GM12878 (cell line): ENCODE data around the gene ITGA5. TPM values are rescaled to one million over a fixed set of nuclear protein-coding genes. Genes with fewer than 3 reads are reported as not detected.

Experiments
- ATAC-seq: fragments of 200-7000 bp; cut with Tn5 transposase; 3 replicates; pipeline ENCODE4 v1.9.1; 2020; ENCODE audit warnings: mild to moderate bottlenecking, moderate library complexity
- BruUV-seq: library from RNA; stranded (reverse); fragments of 400-500 nt; replicated peaks from 2 replicates; lab custom pipeline; 2021; lab: Mats Ljungman, UMichigan
- CTCF ChIA-PET: fragments of 300-600 bp; sonication (Branson Sonifier 250); formaldehyde crosslinking; extraction: SDS; loops from one replicate; lab custom pipeline; 2021; ENCODE audit warnings: inconsistent platforms; lab: Yijun Ruan, JAX
- POLR2A ChIA-PET: fragments of 350-600 bp; formaldehyde crosslinking; extraction: SDS; loops from one replicate; lab custom pipeline; 2021; ENCODE audit warnings: inconsistent platforms; lab: Charles Lee
- RAD21 ChIA-PET: fragments of 300-600 bp; sonication (Branson Sonifier 250); formaldehyde crosslinking; loops from one replicate; lab custom pipeline; 2023; ENCODE audit warnings: antibody characterized with exemption; ENCODE audit not compliant: unreplicated experiment; lab: Charles Lee
- SMC1A ChIA-PET: fragments of 300-600 bp; sonication (Branson Sonifier 250); formaldehyde crosslinking; loops from one replicate; lab custom pipeline; 2023; ENCODE audit not compliant: unreplicated experiment, uncharacterized antibody; lab: Charles Lee
- DNase-seq: peaks from one replicate; pipeline ENCODE4 v3.0.0-alpha.2; 2011; ENCODE audit warnings: low read depth, low spot score
- FAIRE-seq: peaks from 3 replicates; lab custom pipeline; 2011; peaks lifted over from hg19 to GRCh38; lab: Jason Lieb, UNC
- H2AFZ ChIP-seq: 2 replicates; pipeline ENCODE4 v1.6.0; 2011; ENCODE audit warnings: low read depth, low read length, control low read depth; ENCODE audit not compliant: control insufficient read depth
- H3K27ac ChIP-seq: 2 replicates; pipeline ENCODE4 v1.5.1; 2011; ENCODE audit warnings: control low read depth; ENCODE audit not compliant: control insufficient read depth, insufficient read depth
- H3K27me3 ChIP-seq, 2 experiments: replicated peaks in 1 of 2; 2 replicates each; pipeline versions ENCODE4 v1.6.0 to v1.6.1; 2011; ENCODE audit warnings: low read length in 1 of 2; ENCODE audit not compliant: control insufficient read depth in 2 of 2, insufficient read depth in 2 of 2
- H3K36me3 ChIP-seq, 2 experiments: 2 replicates each; pipeline ENCODE4 v1.5.1; 2011; ENCODE audit warnings: low read length in 1 of 2; ENCODE audit not compliant: control insufficient read depth in 2 of 2, insufficient read depth in 2 of 2
- H3K4me1 ChIP-seq: 2 replicates; pipeline ENCODE4 v1.6.1; 2011; ENCODE audit warnings: mild to moderate bottlenecking, low read length, moderate library complexity, mixed read lengths; ENCODE audit not compliant: control insufficient read depth, insufficient read depth
- H3K4me2 ChIP-seq: 2 replicates; pipeline ENCODE4 v1.6.0; 2011; ENCODE audit warnings: control low read depth; ENCODE audit not compliant: control insufficient read depth, insufficient read depth
- H3K4me3 ChIP-seq: fragments of 200-600 bp; sonication (generic); 2 replicates; pipeline ENCODE4 v1.5.1; 2016
- H3K79me2 ChIP-seq: 2 replicates; pipeline ENCODE4 v1.6.0; 2011; ENCODE audit warnings: low read length; ENCODE audit not compliant: control insufficient read depth, insufficient read depth
- H3K9ac ChIP-seq: 2 replicates; pipeline ENCODE4 v1.8.0; 2011; ENCODE audit warnings: low read length, control low read depth, mixed read lengths; ENCODE audit not compliant: control insufficient read depth, insufficient read depth
- H3K9me3 ChIP-seq: replicated peaks from 3 replicates; pipeline ENCODE4 v1.5.1; 2011; ENCODE audit warnings: mild to moderate bottlenecking, low read length; ENCODE audit not compliant: control insufficient read depth, insufficient read depth
- H4K20me1 ChIP-seq: 2 replicates; pipeline ENCODE4 v1.6.0; 2011; ENCODE audit not compliant: control insufficient read depth, insufficient read depth
- BHLHE40 ChIP-seq, 2 experiments: fragments of 450-650 bp in 1 of 2; IDR thresholded peaks; 2 replicates each; pipeline ENCODE4 v1.6.1; 2011 to 2017; ENCODE audit warnings: low read depth in 2 of 2, borderline replicate concordance in 1 of 2, improper control_type of control experiment in 1 of 2, low read length in 1 of 2, mild to moderate bottlenecking in 1 of 2
- IKZF2 ChIP-seq, 2 experiments: fragments of 450-650 bp; IDR thresholded peaks; 2 replicates each; pipeline ENCODE4 v1.6.1; 2017; ENCODE audit warnings: mild to moderate bottlenecking in 2 of 2, moderate library complexity in 2 of 2
- RAD21 ChIP-seq: IDR thresholded peaks from 2 replicates; pipeline ENCODE4 v1.6.1; 2011; ENCODE audit warnings: mild to moderate bottlenecking, low read depth, low read length, moderate library complexity; ENCODE audit not compliant: insufficient read depth
- SMC3 ChIP-seq: IDR thresholded peaks from 2 replicates; pipeline ENCODE4 v1.6.1; 2011; ENCODE audit warnings: low read length, improper control_type of control experiment, borderline replicate concordance
- ZBTB11 ChIP-seq: fragments of 450-650 bp; formaldehyde crosslinking; IDR thresholded peaks from 2 replicates; pipeline ENCODE4 v1.5.0; 2022; ENCODE audit warnings: mild to moderate bottlenecking, missing genetic modification characterization
- WGBS: methylation state at CpG from one replicate; pipeline ENCODE4 v1.1.6; 2016; ENCODE audit warnings: low lambda C conversion rate; ENCODE audit not compliant: insufficient replicate concordance, insufficient coverage; ENCODE audit errors: missing lambda C conversion rate; 5-methylcytosine and 5-hydroxymethylcytosine counted together
- in situ Hi-C: fragments of 300-500 bp; cut with MboI; formaldehyde crosslinking; loops from 9 replicates; pipeline ENCODE4 v1.14.3; 2018; ENCODE audit warnings: mixed read lengths
- intact Hi-C: fragments of 100-400 bp; cut with micrococcal nuclease; formaldehyde crosslinking; loops from one replicate; pipeline ENCODE4 v1.14.2; 2022; ENCODE audit not compliant: unreplicated experiment
- polyA plus RNA-seq, 11 experiments: library from polyadenylated mRNA; depleted of rRNA in 4 of 11; unstranded in 6 of 11; stranded (reverse) in 5 of 11; fragments of >200 nt; fragmentation: Nextera tagmentation in 4 of 11; fragmentation: Illumina TruSeq in 1 of 11; extraction: Ambion mirVana in 4 of 11; extraction: Trizol in 1 of 11; gene quantifications; 1 replicate in 1 of 11; 2 replicates in 10 of 11; pipeline versions ENCODE4 v1.2.1 to v1.2.3, GENCODE V29; 2011 to 2016; ENCODE audit warnings: inconsistent platforms in 2 of 11, missing spikeins in 2 of 11, low read depth in 1 of 11
- total RNA-seq, 4 experiments: library from RNA; depleted of rRNA in 3 of 4; stranded (reverse); fragments of >200 nt in 3 of 4; fragmentation: Illumina TruSeq in 1 of 4; extraction: Trizol in 1 of 4; gene quantifications; 2 replicates each; pipeline versions ENCODE4 v1.2.1 to v1.2.3, GENCODE V29; 2013 to 2021
- TF ChIP-seq, protein P1 (sequence below), 3 experiments: IDR thresholded peaks in 2 of 3; conservative IDR thresholded peaks in 1 of 3; 2 replicates each; pipeline ENCODE4 v1.5.1; 2011; ENCODE audit warnings: low read depth in 3 of 3, low read length in 3 of 3, mild to moderate bottlenecking in 3 of 3, control low read depth in 2 of 3, moderate library complexity in 2 of 3, inconsistent platforms in 1 of 3, mixed read lengths in 1 of 3; ENCODE audit not compliant: control insufficient read depth in 2 of 3, insufficient read depth in 1 of 3; ENCODE audit errors: extremely low read depth in 1 of 3

The ITGA5 gene
- total and polyA plus RNA-seq, 10 of the 15 experiments (the other 5 are each of a cell fraction or from before 2014, with no cell fraction given): 0.15 to 22.5 (median 0.61) TPM

- FAIRE-seq: peak; percentile 66
- WGBS: 41% methylated on average over 11 of the region's 11 CpGs
- Histone ChIP-seq H2AFZ (no peak overlapping the region), H3K4me2 (no peak overlapping the region), H3K4me1 (no peaks in the 10 kb centered on the region), H3K27ac (no peak overlapping the region), H3K9ac (no peak overlapping the region), H3K79me2 (no peaks in the 10 kb centered on the region), H3K9me3 (no peaks in the 10 kb centered on the region), H3K36me3 (no peaks in the 10 kb centered on the region), H3K27me3 (no peaks in the 10 kb centered on the region; a peak in 1 of 4 replicates), H4K20me1 (no peaks in the 10 kb centered on the region), H3K4me3 (no peak overlapping the region)
- in situ Hi-C loops: loop anchor here (5.0 kb wide), 1 partner anchor 33 kb away; no protein-coding TSS in a partner anchor
- POLR2A ChIA-PET: interaction anchor here (0.5 kb wide), 1 partner anchor 95 kb away, joined by 3 read pairs; no protein-coding TSS in a partner anchor
- SMC1A ChIA-PET: interaction anchor here (12.3 kb wide), 1 partner anchor 33 kb away, joined by 469 read pairs; no protein-coding TSS in a partner anchor
- RAD21 ChIA-PET: interaction anchor here (0.5 to 9.3 kb wide), 2 partner anchors 34 to 115 kb away, joined by 3 to 296 read pairs; no protein-coding TSS in a partner anchor
- no peak for DNase-seq
- intact Hi-C loops: no loop called here
- no TSS peak for BruUV-seq
- TF ChIP-seq BHLHE40 (IDR thresholded peaks at IDR 0.05; ENCODE audit: borderline replicate concordance in 1 of 2, low read depth in 2 of 2, low read length in 1 of 2) (0 out of 4 replicates have a peak, but pooled peaks of 1 of the 2 experiments have one; percentile 27), ZBTB11 (no peak), SMC3 (peak; percentile 18; the same call in 1 of the 2 replicates), IKZF2 (IDR thresholded peaks at IDR 0.05) (no peak), RAD21 (peak; percentile 44)
- TF ChIP-seq, protein P1, sequence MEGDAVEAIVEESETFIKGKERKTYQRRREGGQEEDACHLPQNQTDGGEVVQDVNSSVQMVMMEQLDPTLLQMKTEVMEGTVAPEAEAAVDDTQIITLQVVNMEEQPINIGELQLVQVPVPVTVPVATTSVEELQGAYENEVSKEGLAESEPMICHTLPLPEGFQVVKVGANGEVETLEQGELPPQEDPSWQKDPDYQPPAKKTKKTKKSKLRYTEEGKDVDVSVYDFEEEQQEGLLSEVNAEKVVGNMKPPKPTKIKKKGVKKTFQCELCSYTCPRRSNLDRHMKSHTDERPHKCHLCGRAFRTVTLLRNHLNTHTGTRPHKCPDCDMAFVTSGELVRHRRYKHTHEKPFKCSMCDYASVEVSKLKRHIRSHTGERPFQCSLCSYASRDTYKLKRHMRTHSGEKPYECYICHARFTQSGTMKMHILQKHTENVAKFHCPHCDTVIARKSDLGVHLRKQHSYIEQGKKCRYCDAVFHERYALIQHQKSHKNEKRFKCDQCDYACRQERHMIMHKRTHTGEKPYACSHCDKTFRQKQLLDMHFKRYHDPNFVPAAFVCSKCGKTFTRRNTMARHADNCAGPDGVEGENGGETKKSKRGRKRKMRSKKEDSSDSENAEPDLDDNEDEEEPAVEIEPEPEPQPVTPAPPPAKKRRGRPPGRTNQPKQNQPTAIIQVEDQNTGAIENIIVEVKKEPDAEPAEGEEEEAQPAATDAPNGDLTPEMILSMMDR (IDR thresholded peaks at IDR 0.05 in 2 of 3, conservative IDR thresholded peaks at IDR 0.05 in 1 of 3; ENCODE audit: control insufficient read depth in 2 of 3, extremely low read depth in 1 of 3, insufficient read depth in 1 of 3, low read depth in 3 of 3, low read length in 3 of 3): peak; percentile 77 to 99 (median 94)
- peak; percentile 67 for ATAC-seq
- CTCF ChIA-PET: interaction anchor here (0.6 to 12.3 kb wide), 13 partner anchors 8 to 1462 kb away, joined by 3 to 1071 read pairs (median 5); partner anchors contain the start of genes ITGA5 and NCKAP1L
These were observed 14.7 kb downstream of the ITGA5 start for GRCh38 chr12:54404061-54405004.
